Rectal smooth muscle tissue (tissue), 1 donor: Measurements from ENCODE around the gene TNFRSF8.

Experiments
- H3K27ac ChIP-seq: one replicate; pipeline ENCODE4 v1.7.0; 2013; ENCODE audit warnings: low read depth, low read length, inconsistent platforms
- H3K27me3 ChIP-seq: one replicate; pipeline ENCODE4 v1.7.0; 2013; ENCODE audit warnings: low read length; ENCODE audit not compliant: control insufficient read depth, insufficient read depth
- H3K36me3 ChIP-seq: one replicate; pipeline ENCODE4 v1.7.0; 2013; ENCODE audit warnings: low read length; ENCODE audit not compliant: control insufficient read depth, insufficient read depth
- H3K4me1 ChIP-seq: one replicate; pipeline ENCODE4 v1.7.0; 2013; ENCODE audit warnings: low read length; ENCODE audit not compliant: control insufficient read depth, insufficient read depth
- H3K4me3 ChIP-seq: one replicate; pipeline ENCODE4 v1.7.0; 2013; ENCODE audit warnings: low read length
- H3K9ac ChIP-seq: one replicate; pipeline ENCODE4 v1.7.0; 2013; ENCODE audit warnings: low read length

TNFRSF8 gene

GRCh38 chr1:12170263-12170671 is 107.2 kb downstream of the TNFRSF8 start:
- Histone ChIP-seq H3K4me1 (peaks cover 3% of the 10 kb centered on the region), H3K9ac (no peak overlapping the region), H3K36me3 (no peaks in the 10 kb centered on the region), H3K27me3 (no peaks in the 10 kb centered on the region), H3K4me3 (no peak overlapping the region), H3K27ac (no peak overlapping the region)

GRCh38 chr1:12171206-12172041 is 108.3 kb downstream of the TNFRSF8 start:
- Histone ChIP-seq H3K36me3 (no peaks in the 10 kb centered on the region), H3K27me3 (no peaks in the 10 kb centered on the region), H3K4me3 (no peak overlapping the region), H3K9ac (no peak overlapping the region), H3K4me1 (peaks cover 3% of the 10 kb centered on the region), H3K27ac (no peak overlapping the region)

DNA sequence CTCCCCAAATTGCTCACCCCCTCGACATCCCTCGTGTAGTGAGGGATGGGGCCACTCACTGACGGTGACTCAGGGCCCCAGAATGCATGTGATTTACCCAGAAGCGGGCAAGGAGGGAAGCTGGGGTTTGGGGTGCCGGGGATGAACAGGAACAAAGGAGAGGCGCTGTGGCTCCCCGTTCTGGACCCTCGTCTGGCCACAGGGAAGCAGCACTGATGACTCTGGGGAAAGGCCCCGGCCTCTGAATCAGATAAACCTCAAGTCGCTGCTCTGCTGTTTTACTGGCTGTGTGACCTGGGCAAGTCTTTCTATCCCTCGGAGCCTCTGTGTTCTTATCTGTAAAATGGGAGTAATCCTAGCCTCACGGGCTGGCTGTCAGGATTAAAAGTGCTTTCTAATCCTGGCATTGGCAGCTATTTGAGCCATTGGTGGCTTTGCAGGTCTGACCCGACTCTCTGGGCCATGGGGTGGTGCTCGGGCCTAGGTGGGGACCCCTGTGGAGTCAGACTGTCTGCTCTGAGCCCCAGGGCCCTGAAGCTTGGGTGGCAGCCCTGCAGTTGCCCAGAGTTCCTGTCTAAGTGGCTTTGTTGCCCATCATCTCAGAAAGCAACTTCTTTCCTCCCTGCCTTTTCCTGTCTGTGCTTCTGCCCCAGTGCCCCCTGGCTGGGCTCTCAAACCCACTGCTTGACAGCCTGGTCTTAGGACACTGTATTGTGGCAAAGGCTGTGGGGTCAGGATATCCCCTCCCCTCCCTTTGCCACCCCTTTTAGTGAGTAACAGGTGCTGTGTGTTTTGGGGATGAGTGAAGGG is 109.1 kb downstream of the TNFRSF8 start:
- Histone ChIP-seq H3K9ac (no peak overlapping the region), H3K4me1 (peaks cover 3% of the 10 kb centered on the region), H3K27ac (no peak overlapping the region), H3K27me3 (no peaks in the 10 kb centered on the region), H3K36me3 (no peaks in the 10 kb centered on the region), H3K4me3 (no peak overlapping the region)

DNA sequence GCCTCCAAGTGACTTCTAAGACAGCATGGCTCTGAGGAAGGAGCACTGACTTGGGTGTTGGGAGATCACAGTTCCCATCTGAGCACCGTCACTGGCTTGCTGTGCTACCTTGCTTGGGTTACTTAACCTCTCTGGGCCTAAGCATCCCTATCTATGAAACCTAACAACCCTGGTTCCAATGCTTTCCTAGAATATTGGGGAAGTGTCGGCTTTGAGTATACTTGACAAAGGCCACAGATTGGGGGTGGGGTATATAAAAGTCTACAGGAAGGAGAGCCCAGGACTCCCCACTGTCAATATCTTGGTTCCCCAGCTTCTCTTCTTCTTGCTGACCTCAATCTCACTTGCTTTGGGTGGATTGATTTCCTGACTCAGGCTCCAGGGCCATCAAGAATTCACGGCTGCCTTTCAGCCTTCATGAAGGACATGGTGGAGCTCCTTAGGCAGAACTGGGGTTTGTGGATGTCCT is 110.0 kb downstream of the TNFRSF8 start:
- peak overlapping the region; percentile 19 for H3K27ac ChIP-seq
- H3K27me3 ChIP-seq, result no peaks in the 10 kb centered on the region
- H3K36me3 ChIP-seq, result no peaks in the 10 kb centered on the region
- peaks cover 3% of the 10 kb centered on the region for H3K4me1 ChIP-seq
- no peak overlapping the region for H3K9ac ChIP-seq
- H3K4me3 ChIP-seq, result no peak overlapping the region

- peaks cover 3% of the 10 kb centered on the region for H3K4me1 ChIP-seq
- peak overlapping the region; percentile 19 for H3K27ac ChIP-seq
- no peak overlapping the region for H3K9ac ChIP-seq
- H3K4me3 ChIP-seq, result no peak overlapping the region
- no peaks in the 10 kb centered on the region for H3K36me3 ChIP-seq
- no peaks in the 10 kb centered on the region for H3K27me3 ChIP-seq
These were observed 110.6 kb downstream of the TNFRSF8 start for GRCh38 chr1:12173631-12174121.

GRCh38 chr1:12174924-12175810 is 112.1 kb downstream of the TNFRSF8 start:
- no peaks in the 10 kb centered on the region for H3K36me3 ChIP-seq
- H3K27me3 ChIP-seq, result no peaks in the 10 kb centered on the region
- H3K4me1 ChIP-seq, result peaks cover 3% of the 10 kb centered on the region
- H3K9ac ChIP-seq, result no peak overlapping the region
- peak overlapping the region; percentile 19 for H3K27ac ChIP-seq
- H3K4me3 ChIP-seq, result no peak overlapping the region

DNA sequence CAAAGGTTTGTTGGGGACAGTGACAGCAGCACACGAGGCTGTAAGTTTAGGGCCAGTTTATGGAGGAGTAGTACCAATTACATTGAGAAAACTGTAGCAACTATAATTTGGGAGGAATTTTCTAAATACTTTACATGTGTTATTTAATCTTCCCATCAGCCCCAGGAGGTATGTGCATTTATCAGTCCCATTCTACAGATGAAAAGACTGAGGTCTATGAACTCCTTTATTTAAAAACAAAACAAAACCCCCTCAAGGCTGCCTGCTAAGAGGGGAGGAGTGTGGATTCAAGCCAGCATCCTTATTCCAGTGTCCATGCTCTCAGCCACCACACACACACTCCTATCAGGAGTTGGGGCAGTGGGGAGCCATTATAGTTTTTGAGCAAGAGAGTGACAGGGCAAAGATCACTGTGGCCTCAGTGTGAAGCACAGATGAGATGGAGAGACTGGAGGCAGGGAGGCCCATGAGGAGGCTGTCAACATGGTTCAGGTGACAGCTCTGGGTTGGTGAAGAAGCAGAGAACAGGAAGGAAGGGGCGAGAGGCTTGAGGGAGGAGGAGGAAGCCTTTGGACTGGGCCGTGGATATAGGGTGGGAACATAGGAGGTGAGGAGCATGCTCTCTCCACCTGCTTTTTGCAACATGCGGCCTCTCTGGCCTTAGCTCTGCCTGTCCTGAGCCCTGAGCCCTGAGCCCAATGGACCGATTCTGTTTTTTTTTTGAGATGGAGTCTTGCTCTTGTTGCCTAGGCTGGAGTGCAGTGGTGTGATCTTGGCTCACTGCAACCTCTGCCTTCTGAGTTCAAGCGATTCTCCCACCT is 113.4 kb downstream of the TNFRSF8 start:
- Histone ChIP-seq H3K9ac (no peak overlapping the region), H3K4me3 (no peak overlapping the region), H3K27me3 (no peaks in the 10 kb centered on the region), H3K36me3 (no peaks in the 10 kb centered on the region), H3K27ac (no peak overlapping the region), H3K4me1 (peaks cover 3% of the 10 kb centered on the region)

GRCh38 chr1:12177156-12177998 is 114.3 kb downstream of the TNFRSF8 start:
- H3K4me1 ChIP-seq, result peaks cover 3% of the 10 kb centered on the region
- H3K27ac ChIP-seq, result no peak overlapping the region
- peak overlapping the region; percentile 22 for H3K4me3 ChIP-seq
- no peaks in the 10 kb centered on the region for H3K36me3 ChIP-seq
- no peak overlapping the region for H3K9ac ChIP-seq
- H3K27me3 ChIP-seq, result no peaks in the 10 kb centered on the region

DNA sequence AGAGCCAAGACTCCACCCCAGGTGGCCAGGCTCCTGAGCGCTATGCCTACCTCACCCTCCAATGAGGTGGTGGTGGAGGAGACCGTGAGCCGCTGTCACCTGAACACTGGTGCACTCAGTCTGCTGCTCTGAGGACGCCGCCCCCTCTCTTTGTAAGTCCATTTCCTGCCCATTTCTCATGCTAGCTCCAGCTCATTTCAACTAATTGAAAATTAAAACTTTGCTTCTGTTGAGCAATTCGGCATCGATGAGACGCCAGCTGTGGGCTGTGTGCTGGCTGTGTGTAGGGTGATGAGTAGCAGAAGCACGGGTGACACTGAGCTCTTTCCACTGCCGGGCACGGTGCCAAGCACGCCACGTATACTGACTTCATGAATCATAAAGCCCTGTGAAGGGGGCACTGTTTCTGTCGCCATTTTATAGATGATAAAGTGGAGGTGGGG is 114.9 kb downstream of the TNFRSF8 start:
- Histone ChIP-seq H3K4me3 (peak overlapping the region; percentile 22), H3K36me3 (no peaks in the 10 kb centered on the region), H3K27ac (no peak overlapping the region), H3K27me3 (no peaks in the 10 kb centered on the region), H3K9ac (no peak overlapping the region), H3K4me1 (peaks cover 3% of the 10 kb centered on the region)

DNA sequence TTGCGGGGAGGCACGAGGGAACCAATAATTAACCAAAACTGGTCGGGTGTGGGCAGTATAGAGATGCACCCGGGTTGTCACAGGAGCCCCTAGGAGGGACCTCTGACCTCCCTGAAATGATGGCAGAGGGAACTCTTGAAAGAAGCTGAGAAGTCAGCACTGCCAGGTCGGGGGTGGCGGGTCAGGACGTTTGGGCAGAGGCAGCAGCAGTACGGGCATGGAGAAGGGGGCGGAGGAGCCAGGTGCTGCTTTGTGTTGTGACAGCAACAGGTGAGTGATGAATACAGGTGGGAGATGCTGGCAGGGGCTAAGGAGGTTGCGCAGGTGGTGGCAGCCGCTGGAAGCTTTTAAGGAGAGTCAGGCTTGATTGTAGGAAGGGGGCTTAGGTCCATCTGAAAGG is 115.4 kb downstream of the TNFRSF8 start:
- no peaks in the 10 kb centered on the region for H3K36me3 ChIP-seq
- H3K4me3 ChIP-seq, result peak overlapping the region; percentile 23
- peaks cover 3% of the 10 kb centered on the region for H3K4me1 ChIP-seq
- H3K27me3 ChIP-seq, result no peaks in the 10 kb centered on the region
- no peak overlapping the region for H3K27ac ChIP-seq
- H3K9ac ChIP-seq, result no peak overlapping the region
